GM19438 (cell line): ENCODE data around the gene B4GALT5.

Source experiments
- ATAC-seq: cut with Tn5 transposase; IDR thresholded peaks from one replicate; pipeline ENCODE4 v1.9.1; 2021; ENCODE audit warnings: low read depth; ENCODE audit not compliant: unreplicated experiment

Gene B4GALT5

DNA sequence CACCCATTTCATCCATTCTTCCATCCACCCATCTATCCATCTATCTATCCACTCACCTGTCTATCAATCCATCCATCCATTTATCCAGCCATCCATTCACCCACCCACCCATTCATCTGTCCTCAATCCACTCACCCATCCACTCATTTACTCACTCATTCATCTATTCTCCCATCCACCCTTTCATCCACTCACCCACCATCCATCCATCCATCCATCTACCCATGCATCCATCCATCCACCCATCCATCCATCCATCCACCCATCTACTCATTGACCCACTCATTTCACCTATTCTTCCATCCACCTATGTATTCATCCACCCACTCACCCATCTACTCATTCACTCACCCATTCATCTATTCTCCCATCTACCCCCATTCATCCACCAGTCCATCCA lies 121.6 kb downstream of the B4GALT5 start:
- no peak for ATAC-seq

DNA sequence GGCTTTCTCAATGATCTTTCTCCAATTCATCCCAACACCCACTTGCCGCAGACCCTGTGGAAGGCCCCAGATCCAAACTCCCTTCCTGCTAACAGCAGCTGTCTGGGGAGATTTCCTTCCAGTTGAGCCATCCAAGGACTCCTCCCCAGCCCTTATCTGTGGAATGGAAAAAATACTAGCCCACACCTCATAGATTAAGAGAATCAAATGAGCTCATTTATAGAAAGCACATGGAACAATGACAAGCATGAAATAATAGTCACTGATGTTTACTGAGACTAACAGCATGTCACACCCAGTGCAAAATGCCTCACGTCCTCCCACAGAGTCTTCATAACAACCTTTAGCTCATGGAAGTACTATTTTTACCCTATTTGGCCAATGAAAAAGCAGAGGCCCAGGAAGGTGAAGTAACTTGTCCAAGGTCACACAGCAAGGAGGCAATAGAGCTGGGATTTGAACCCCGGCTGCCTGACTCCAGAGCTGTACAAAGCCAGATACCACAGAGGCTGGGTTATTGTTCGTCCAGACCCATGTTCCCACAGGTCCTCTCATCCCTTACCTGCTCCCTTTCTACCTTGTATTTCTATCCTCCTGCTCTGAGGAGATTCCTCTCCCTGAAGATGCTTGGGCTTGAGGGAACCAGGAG lies 122.3 kb downstream of the B4GALT5 start:
- no peak for ATAC-seq

DNA sequence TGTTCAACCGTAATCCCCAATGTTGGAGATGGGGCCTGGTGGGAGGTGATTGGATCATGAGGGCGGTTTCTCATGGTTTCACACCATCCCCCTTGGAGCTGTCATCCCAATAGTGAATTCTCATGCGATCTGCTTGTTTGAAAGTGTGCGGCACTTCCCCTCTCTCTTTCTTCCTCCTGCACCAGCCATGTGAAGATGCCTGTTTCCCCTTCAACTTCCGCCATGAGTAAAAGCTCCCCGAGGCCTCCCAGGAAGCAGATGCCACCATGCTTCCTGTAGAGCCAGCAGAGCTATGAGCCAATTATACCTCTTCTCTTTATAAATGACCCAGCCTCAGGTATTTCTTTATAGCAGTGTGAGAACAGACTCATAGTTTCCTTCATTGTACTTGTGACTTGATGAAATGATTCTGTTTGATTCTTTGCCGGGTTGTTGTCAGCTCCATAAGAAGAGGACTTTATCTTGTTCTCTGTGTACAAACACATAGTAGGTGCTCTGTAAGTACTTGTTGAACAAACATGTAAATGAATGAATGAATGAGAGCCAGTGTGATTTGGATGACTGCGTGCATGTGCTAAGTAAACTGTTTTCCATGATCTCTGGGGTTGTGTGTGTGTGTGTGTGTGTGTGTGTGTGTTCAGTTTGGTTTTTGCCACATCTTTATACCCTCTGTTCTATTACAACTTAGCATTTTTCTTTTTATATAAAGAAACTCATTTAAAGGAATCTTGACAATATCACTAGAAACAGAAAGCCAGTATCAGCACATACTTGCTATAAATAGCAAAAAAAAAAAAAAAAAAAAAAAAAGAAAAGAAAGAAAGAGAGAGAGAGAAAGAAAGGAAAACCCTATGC lies 123.3 kb downstream of the B4GALT5 start:
- no peak for ATAC-seq

DNA sequence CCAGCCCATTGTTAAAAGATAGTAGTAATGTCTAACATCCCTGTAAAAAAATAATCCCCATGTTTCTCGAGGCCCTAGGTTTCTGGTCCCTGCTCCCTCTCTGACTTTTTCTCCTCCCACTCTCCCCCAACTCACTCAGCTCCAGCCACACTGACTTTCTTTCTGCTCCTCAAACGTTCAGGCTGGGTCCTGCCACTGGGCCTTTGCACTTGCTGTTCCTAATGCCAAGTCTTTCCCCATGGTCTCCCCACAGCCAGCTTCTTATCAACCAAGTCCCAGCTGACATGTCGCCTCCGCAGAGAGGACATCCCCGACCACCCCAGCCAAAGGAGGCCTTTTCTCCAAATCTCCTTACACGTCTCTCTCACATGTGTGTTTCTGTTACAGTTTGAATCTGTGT lies 123.9 kb downstream of the B4GALT5 start:
- ATAC-seq: no peak

DNA sequence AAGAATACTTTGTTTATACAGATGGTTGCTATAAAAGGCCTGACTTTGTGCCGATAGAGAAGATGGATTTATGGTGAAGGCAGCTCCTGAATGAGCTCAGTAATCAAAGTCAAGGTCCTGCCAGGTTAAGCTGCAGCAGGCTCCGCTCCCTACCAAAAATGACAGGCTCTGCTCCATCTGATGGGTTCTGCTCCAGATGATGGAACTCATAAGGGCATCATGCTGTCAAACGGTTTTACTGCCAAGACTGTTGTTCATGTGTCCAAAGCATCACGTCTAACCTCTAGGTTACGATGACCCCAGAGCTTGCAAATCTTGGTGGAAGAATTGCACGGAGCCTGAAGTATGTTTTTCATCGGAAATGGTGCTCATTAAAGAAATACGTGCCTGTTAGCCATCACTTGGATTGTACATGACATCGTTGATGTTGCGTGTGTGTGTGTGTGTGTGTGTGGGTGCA lies 126.5 kb downstream of the B4GALT5 start:
- ATAC-seq: no peak

DNA sequence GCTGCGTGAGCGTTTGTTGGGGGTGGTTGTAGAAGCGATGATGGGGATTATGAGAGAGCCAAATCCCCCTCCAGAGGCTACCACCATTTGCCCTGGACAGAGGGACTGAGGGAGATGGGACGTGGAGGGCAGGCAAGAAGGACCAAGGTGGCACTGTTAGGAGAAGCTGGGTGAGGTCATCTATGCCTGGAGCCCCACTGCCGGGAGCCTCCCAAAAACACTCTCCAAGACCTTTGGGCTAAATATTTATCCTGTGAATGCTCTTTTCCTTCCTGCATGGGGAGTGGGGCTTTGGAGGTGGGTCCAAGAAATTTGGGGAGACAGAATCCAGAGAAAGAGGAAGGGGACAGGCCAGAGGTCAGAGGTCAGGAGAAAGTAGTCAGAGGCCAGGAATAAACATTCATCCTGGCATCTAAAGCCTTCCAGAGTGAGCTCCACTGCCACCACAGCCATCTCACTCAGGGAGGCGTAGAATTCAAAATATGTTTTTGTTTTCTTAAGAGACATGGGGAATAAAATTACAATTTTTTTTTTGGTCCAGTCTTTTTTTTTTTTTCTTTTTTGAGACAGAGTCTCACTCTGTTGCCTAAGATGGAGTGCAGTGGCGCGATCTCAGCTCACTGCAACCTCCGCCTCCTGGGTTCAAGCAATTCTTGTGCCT lies 128.0 kb downstream of the B4GALT5 start:
- no peak for ATAC-seq

DNA sequence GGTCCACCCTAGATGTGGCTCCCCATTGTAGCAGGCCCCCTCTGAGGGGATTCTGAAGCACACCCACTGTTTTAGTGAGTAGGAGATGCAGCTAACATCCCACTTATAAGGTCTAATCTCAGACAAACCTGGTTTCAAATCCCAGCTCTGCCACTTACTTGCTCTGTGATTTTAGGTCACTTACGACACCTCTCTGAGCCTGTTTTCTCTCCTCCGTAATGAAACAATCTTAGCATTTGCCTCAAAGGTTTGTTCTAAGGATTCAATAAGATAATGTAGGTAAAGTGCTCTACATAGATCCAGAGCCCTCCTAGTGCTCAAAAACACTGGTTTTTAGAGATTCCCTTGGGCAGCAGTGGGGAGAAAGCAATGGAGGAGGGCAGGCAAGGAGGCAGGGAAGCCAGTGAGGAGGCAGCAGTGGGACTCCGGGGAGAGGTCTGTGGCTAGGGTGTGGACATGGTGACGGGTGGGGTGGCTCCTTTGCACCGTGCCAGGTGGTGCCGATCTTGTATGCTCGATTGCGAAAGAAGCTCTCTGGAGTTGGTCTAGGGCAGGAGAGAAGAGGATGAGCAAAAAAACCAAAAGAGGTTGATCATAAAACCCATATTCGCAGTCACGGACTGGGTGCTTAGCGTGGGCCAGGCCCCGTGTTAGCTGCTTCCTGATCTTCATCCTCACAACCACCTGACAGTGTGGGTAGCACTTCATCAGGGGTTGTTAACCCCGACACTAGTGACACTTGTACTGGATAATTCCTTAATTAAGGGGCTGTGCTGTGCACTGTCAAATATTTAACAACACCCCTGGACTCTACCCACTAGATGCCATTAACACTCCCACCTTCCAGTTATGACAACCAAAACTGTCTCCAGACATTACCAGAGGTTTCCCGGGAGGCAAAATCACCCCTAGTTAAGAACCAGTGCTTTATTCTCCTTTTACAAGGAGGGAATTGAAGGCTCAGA lies 129.0 kb downstream of the B4GALT5 start:
- no peak for ATAC-seq

DNA sequence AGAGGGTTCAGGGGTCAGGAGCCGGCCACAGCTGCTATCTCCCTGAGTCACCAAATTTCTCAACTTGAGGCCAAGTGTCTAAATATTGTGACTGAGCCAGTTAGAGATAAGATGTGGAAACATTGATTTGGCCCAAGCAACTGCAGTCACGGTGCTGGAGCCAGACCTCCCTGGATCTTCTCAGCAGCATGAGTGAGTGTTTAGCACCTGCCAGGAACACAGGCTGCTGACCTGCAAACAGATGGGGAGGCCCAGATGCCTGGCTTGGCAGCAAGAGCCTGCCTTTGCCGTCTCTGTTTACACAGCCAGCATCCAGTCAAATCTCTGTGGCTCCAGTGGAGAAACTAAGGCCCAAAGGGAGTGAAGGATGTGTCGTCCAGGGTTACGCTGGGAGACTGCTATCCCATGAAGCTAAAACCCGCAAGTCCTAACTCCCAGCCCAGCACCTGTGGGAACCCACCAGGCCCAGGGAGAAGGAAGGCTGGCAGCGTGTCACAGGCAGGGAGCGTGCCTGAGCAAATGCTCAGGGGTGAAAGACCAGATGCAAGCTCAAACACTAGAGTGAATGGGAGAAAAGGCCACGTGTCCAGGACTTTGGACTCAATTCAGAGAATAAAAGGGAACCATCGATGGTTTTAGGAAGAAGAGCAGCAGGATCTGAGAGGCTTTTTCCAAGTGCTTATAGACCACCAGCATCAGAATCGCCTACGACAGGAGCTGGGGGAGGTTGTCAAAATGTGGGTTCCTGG lies 129.8 kb downstream of the B4GALT5 start:
- no peak for ATAC-seq

DNA sequence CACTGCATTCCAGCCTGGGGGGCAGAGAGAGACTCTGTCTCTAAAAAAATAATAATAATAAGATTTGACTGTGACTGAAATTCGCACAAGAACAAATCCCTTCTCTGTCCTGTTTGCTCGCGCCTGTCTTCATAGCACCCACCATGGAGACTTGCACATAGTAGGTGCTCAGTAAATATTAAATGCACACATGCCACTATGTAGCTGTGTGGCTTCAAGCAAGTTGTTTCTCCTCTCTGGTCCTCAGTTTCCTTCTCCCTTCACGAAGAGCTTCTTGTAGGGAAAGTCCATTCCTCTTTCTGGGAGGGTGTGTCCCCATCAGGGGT lies 130.4 kb downstream of the B4GALT5 start:
- no peak for ATAC-seq
